ENCODE measurements around the gene SNAPC5. TPM values are rescaled to one million over a fixed set of nuclear protein-coding genes. Genes with fewer than 3 reads are reported as not detected.
"Not testable (repeated sequence)": the region's sequence is repeated elsewhere in the genome, so short reads cannot be mapped to it uniquely, and the experiment has no call there.

Gene SNAPC5
- total RNA-seq, 2 experiments from 2014 or later = 48.6 to 49.3 TPM

GRCh38 chr15:66467162-66468040 is 30.2 kb downstream of the SNAPC5 start:
- POLR2A ChIA-PET, CTCF ChIA-PET: not testable (repeated sequence)

- CTCF ChIA-PET, POLR2A ChIA-PET: not testable (repeated sequence)
Measured at GRCh38 chr15:66465294-66465693, 32.3 kb downstream of the SNAPC5 start.

- POLR2A ChIA-PET = no interaction called here
Measured at GRCh38 chr15:66462627-66463026, 34.9 kb downstream of the SNAPC5 start.

GRCh38 chr15:66461917-66462316 is 35.6 kb downstream of the SNAPC5 start:
- CTCF ChIA-PET = no interaction called here
- POLR2A ChIA-PET = no interaction called here

More at GRCh38 chr15:66462627-66463026, 34.9 kb downstream of the SNAPC5 start:
- CTCF ChIA-PET = no interaction called here

- CTCF ChIA-PET, POLR2A ChIA-PET: not testable (repeated sequence)
Measured at GRCh38 chr15:66461294-66461693, 36.3 kb downstream of the SNAPC5 start.

GRCh38 chr15:66459818-66460615 is 37.5 kb downstream of the SNAPC5 start:
- POLR2A ChIA-PET = no interaction called here
- CTCF ChIA-PET = interaction anchor here (1.0 kb wide), 1 partner anchor 28 kb away, joined by 3 read pairs; no protein-coding TSS in a partner anchor

- ChIA-PET POLR2A (no interaction called here), CTCF (interaction anchor here (0.7 to 1.1 kb wide), 2 partner anchors 15 to 16 kb away, joined by 3 to 7 read pairs; no protein-coding TSS in a partner anchor)
Measured at GRCh38 chr15:66456211-66456610, 41.4 kb downstream of the SNAPC5 start.

- ChIA-PET CTCF (no interaction called here), POLR2A (no interaction called here)
Measured at GRCh38 chr15:66454143-66454542, 43.4 kb downstream of the SNAPC5 start.

GRCh38 chr15:66452971-66453580 is 44.5 kb downstream of the SNAPC5 start:
- CTCF ChIA-PET = no interaction called here
- POLR2A ChIA-PET = no interaction called here

- ChIA-PET POLR2A (no interaction called here), CTCF (no interaction called here)
Measured at GRCh38 chr15:66452420-66452819, 45.1 kb downstream of the SNAPC5 start.

Other genes with a start within 250 kb of the SNAPC5 start
- not detected for gene MEGF11, start 244.0 kb downstream of the SNAPC5 start, total RNA-seq
- 10 to 100 TPM; 26.4 to 27.0 TPM for gene DIS3L, start 204.2 kb downstream of the SNAPC5 start, total RNA-seq
- 10 to 100 TPM; 57.2 to 58.9 TPM for gene TIPIN, start 141.1 kb downstream of the SNAPC5 start, total RNA-seq
- 100 to 1,000 TPM; 115 to 116 TPM for gene MAP2K1, start 110.8 kb downstream of the SNAPC5 start, total RNA-seq
- gene RPL4, start 7.1 kb upstream of the SNAPC5 start, total RNA-seq = 1,000 to 10,000 TPM; 4,526 to 4,577 TPM
- gene ZWILCH, start 7.6 kb upstream of the SNAPC5 start, total RNA-seq = 10 to 100 TPM; 42.9 to 44.9 TPM
- gene LCTL, start 68.2 kb upstream of the SNAPC5 start, total RNA-seq = not detected
- gene SMAD6, start 204.5 kb upstream of the SNAPC5 start, total RNA-seq = under 1 TPM; 0.04 TPM

Measured in activated CD8-positive, alpha-beta memory T cell treated with anti-CD3 and anti-CD28 coated beads for 36 hours (primary cell).